ENCODE measurements around the gene PJA2.
"Not testable (repeated sequence)": the region's sequence is repeated elsewhere in the genome, so short reads cannot be mapped to it uniquely, and the experiment has no call there.

PJA2 gene

DNA sequence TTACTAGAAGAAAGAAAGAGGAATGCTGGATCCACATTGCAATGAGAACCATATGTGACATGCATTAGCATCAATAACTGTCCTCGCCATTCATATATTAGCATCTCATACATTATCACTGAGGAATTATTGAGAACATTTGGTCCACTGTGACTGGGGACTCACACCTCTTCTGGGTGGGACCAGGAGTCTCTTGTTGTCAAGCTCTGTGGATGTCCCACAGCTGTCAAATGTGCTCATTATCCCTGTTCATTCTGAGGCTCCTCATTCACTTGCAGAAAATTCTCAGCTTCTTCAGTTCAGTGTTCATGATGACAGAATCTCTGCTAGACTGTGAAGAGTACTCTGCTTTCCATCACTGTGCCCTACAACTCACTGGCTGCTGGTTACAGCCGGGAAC, 109.4 kb downstream of the PJA2 start:
- no peak for DNase-seq

DNA sequence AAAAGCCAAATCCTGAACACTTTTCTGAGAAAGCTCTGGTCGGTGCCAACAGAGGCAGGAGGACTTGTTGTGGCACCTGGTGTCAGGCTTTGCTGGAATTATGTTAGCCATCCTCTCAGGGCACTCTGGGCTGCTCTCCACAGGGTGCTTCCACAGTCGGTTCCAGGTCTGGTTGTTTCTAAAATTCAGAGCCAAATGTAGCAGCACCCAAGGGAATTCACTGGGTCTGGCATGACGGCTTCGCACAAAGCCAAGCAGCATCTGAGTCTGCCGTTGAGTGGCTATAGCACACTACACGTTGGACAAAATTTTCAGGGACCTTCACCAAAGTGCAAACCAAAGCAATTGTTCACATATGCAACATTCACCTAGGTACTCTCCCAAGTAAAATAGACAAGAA, 110.2 kb downstream of the PJA2 start:
- DNase-seq, result no peak

- DNase-seq, result no peak
Observed at GRCh38 chr5:109298794-109299193, 111.0 kb downstream of the PJA2 start.

DNA sequence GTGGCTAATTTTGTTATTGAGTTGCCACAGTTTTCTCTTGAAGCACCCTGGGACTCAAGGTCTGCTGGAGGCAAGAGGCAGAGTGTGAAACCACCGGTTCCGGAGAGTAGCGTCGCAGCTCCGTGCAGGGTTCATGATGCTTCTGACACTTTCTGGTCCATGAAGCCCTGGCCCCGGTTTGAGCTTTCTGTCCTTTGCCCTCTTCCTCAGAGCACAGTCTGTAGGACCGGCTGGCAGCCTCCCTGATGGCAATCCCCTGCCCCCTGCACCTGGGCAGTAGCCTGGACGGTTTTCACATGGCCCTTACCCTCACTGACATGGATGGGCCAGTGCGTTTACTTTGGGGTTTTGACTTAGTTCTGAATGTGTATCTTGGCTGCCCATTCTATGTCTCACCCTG, 111.9 kb downstream of the PJA2 start:
- DNase-seq, result no peak

DNA sequence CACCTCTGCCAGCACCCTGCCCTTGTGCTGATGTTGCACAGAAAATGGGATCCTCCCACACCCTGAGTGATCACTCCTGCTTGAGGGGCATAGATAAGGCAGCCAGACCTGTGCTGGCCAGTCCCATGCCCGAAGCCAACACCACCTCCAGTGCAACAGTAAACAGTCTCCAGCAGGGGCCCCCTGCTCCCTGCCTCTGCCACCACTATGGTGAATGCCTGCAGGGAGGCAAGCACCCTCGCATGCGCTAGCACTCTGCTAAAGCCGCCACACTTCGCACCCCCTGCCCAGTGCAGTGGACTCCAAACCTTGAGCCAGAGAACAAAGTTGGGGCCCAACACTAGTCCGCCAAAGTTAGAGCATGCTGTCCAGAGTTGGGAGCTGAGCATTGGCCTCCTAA, 118.7 kb downstream of the PJA2 start:
- DNase-seq, result peak; percentile 4

- no peak for DNase-seq
Observed at GRCh38 chr5:109290231-109290630, 119.5 kb downstream of the PJA2 start.

DNA sequence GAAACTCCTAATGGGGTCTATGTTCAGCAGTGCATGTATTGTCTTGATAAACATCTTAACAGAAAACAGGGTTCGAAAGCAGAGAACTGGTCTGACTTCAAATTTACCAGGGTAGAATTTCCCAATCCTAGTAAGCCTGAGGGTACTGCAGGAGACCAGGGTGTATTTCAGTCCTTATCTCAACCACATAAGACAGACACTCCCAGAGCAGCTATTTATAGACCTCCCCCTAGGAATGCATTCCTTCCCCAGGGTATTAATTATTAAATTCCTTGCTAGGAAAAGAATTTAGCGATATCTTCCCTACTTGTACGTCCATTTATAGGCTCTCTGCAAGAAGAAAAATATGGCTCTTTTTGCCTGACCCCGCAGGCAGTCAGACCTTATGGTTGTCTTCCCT, 123.1 kb downstream of the PJA2 start:
- DNase-seq, result not testable (repeated sequence)

Data from hematopoietic multipotent progenitor cell treated with erythropoietin and hydrocortisone succinate and interleukin-3 and kit ligand, for 8 days (in vitro differentiated cells).